Activated CD8-positive, alpha-beta memory T cell treated with anti-CD3 and anti-CD28 coated beads for 48 hours (primary cell): Measurements from ENCODE around the gene EEFSEC.
"Not testable (repeated sequence)": the region's sequence is repeated elsewhere in the genome, so short reads cannot be mapped to it uniquely, and the experiment has no call there.

ENCODE experiments used
- DNase-seq, 3 experiments: peaks; one replicate each; pipeline ENCODE4 v3.0.0-alpha.2; 2020; ENCODE audit warnings: low read depth in 2 of 3, low spot score in 2 of 3

EEFSEC gene

DNA sequence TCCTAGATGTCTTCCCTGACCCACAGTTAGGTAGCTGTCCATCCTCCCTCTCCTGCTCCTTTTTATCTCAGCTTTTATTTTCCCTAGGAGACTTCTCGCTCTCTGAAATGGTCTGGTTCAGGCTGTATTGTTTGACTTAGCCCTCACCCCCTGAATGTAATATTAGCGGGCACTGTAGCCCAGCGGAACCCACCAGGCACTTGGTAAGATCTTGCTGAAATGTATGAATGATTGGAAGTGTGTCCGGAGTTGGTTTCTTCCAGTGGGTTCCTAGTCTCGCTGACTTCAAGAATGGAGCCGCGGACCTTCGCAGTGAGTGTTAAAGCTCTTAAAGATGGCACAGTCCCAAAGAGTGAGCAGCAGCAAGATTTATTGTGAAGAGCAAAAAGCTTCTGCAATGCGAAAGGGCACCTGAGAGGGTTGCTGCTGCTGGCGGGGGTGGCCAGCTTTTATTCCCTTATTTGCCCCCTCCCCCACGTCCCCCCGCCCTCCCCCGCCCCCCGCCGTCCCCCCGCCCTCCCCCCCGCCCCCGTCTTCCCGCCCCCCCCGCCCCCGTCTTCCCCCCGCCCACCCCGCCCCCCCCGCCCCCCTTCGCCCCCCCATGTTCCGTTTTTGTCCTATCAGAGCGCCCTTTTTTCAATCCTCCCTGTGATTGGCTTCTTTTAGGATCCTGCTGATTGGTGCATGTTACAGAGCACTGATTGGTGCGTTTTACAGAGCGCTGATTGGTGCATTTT lies 694 bp upstream of the EEFSEC start:
- no peak for DNase-seq

- DNase-seq: not testable (repeated sequence)
Measured at GRCh38 chr3:128154354-128154753, 1.1 kb downstream of the EEFSEC start.

DNA sequence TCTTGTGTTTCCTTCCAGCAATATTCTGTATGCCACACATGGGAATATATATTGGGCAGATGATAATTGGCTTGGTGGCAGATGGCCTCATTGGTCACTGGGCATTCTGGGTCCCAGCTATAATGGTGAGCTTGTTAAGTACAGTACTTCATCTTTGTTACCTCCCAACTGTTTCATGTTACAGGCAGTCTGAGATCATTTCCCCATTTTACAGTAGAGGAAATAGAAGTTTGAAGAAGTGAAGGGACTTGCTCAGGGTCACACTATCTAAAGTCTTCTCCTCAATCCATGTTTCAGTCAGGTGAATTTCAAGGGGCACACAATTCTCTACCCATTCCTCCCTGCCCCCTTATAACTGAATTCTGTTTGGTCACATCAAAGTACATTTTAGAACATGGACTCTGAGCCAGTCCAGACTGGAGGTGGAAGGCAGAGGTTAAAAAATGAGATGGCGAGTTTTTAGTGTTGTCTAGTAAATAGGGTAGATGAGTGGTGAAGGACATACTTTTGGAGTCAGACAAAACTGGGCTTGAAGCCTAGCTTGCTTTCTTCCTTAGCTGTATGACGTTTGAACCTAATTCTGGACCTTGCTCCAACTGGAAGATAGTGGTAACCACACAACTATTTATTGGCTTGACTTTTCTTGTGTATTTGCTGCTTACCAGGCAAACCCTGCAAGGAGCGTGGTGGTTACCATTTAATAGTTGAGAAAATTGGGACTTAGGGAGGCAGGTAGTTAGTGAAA lies 2.5 kb downstream of the EEFSEC start:
- no peak for DNase-seq

GRCh38 chr3:128160661-128161060 lies 7.4 kb downstream of the EEFSEC start:
- DNase-seq: no peak

DNA sequence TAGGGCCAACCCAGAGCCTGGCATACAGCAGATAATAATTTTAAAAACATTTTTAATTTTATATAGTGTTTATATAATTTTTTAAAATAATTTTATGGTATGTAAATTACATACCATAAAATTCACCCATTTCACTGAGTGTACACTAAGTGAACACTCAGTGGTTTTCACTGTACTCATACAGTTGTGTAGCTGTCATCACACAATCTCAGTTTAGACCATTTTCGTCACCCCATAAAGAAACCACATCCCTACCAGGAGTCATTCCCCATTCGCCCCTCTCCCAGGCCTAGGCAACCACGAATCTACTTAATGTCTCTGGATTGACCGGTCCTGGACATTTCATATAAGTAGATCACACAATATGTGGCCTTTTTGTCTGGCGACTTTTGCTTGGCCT lies 10.2 kb downstream of the EEFSEC start:
- DNase-seq: no peak

DNA sequence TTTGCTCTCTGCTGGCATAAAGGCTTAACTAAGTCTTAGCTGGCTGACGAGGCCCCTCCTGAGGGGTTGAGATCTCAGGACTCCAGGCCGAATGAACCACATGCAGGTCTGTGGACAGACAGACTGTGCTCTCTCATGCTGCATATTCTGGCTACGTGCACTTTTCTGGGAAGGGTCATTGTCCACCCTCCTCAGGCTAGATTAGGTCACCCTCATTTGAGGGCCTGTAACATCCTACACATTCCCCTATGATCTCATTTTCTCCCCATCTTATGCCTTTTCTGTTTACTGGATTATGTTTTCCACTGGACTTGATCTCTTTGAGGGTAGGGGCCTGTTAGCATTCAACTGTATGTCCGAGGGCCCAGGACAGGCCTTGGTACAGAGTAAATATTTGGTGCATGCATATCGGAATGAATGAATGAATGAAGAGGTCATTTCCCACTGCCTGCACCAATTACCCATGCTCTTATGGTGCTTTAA lies 13.7 kb downstream of the EEFSEC start:
- no peak for DNase-seq

DNA sequence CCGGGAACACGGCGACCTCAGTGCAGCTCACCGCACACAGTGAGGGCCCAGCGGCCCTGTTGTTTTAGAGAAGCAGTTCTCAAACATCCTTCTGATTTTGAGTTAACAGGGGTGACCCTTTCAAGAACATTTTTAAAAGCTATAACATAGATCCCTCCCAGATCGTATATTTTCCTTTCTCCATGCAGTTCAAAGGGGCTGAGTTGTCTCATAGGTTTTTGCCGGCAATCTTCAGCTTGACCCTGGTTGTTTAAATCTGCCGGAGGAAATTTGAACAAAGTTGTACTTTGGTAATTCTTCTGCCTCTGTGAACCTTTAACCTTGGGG lies 14.3 kb downstream of the EEFSEC start:
- DNase-seq: no peak

DNA sequence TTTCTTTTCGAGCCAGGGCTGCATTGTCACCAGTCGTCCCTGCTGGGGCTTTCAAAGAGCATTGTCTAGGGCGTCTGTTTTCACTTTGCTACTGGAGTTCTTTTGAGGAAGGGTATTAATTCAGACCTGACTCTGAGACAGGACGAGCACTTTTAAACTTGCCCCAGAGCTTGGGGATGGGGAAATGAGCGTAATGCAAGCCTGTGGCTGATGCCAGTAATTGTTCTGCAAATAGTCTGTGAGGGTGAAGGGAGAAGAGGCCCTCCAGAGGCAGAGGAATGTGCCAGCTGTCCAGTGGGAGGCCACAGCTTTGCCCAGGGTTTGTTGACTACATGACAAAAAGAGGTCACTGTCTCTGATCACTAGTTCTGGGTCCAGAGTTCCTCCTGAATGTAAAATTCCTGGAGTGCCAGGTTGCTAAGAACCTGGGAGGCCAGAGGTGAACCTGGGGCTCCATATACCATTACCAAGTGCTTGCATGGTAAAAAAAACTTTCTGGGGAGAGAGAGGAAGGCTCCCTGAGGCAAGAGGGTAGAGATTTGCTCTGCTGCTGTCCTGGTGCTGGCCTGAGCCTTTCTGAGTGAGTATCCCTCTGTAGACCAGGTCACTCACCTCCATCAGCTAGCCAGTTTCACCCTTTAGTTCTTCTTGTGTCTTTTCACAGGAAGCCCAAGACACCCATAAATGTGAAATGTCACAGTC lies 14.8 kb downstream of the EEFSEC start:
- DNase-seq: no peak

GRCh38 chr3:128168836-128169235 lies 15.6 kb downstream of the EEFSEC start:
- DNase-seq: no peak

GRCh38 chr3:128170866-128171516 lies 17.7 kb downstream of the EEFSEC start:
- DNase-seq: no peak

DNA sequence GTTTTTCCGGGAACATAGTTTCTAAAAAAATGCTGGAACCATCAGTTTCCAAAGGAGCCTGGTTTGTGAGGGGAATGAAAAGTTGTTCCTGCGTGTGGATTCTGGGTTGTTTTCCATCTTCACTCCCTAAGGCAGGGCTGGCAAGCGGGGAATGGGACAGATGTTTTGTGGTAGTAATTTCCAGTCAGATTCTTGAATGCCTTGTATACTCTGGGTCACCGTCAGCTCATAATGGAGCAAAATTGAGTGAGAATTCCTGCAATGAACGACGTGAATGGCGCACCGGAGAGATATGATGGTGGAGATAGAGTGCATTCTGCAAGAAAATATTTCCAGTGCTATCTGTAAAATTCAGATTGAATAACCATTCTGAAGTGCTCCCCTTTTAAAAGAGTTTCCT lies 19.9 kb downstream of the EEFSEC start:
- DNase-seq: no peak

- DNase-seq: no peak
Measured at GRCh38 chr3:128173849-128174248, 20.6 kb downstream of the EEFSEC start.

DNA sequence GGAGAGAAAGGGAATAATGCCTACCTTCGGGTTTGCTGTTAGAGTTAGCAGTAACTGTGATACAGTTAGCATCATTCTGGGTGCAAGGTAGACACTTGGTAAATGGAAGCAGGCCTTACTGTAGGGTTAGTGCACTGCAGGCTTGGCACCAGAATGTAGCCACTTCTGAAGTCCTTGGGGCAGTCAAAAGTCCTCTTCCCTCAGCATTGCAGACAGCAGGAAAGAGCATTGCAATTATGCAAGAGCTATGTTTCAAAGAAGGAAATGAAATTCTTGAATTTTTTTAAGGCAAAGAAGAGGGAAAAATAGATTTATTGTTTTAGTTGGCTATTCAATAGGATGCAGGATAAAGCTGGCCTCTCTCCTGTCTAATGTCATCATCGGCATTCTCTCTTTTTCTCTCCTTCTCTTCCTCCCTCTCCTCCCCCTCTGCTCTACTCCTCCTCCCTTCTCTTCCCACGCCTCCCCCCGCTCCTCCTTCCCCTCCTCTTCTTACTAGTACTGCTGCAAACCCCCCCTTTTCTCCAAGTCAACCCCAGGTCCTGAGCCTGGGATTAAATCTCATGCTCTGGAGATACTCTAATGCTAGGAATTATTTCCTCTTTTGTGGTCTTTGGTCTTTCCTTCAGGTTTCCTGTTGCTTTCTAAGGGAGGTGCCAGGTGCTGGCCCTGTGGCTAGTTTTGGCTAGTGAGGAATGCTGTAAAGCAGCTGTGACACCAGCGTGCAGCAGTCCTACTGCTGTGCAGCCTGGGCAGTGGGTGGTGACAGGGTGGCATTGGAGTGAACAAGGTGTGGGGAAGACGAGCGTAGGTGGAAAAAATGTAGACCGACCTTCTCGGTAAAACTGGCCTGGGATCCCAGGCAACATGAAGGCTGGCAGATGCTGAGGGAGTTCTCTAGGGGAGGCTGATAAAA lies 21.7 kb downstream of the EEFSEC start:
- DNase-seq: no peak

GRCh38 chr3:128175768-128176167 lies 22.5 kb downstream of the EEFSEC start:
- no peak for DNase-seq

GRCh38 chr3:128176276-128176833 lies 23.1 kb downstream of the EEFSEC start:
- DNase-seq: no peak

- no peak for DNase-seq
Measured at GRCh38 chr3:128177865-128178264, 24.6 kb downstream of the EEFSEC start.

DNA sequence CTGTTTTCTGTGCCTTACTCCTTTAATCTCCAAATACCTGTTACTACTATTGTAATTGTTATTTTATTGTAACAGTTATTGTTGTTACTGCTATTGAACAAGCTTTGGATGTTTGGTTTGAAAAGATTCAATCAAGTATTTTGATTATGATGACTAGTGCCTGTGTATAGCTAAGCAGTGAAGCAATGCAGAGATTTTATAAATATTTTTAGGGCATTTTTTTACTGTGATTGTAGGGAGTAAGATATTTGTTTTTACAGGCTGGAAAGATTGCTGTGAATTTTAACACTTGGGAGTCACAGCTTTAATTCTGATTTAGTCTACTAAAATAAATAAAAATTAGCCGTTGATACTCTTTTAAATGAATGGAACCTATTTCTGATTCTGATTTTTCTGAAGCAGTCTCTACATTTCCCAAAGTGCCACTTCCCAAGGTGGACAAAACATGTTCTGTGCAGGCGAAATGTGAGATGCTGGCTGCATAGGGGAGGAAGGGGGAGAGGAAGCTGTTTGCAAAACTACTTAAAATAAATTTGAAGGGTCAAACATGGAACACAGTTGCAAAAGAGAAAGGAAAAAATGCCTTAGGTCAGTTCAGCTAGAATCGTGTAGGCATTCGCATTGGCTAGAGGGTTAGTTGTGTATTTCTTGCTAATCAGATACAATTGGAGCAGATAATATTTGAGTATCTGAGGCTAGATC lies 25.7 kb downstream of the EEFSEC start:
- no peak for DNase-seq

DNA sequence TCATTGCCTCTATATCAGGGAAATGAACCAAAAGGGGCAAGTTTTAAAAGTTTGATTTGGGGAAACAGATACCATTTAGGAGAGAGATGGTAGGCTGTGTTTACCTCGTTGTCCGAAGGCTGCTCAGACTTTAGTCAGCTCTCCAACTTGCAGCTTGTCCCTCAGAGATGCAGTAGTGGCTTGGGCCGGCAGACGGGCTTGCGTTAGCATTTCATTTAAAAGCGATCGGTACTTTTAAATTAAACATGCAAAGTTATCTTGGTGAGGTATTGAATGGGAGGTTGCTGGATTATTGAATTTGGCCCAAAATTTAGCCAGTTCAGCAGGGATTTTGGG lies 26.2 kb downstream of the EEFSEC start:
- no peak for DNase-seq

DNA sequence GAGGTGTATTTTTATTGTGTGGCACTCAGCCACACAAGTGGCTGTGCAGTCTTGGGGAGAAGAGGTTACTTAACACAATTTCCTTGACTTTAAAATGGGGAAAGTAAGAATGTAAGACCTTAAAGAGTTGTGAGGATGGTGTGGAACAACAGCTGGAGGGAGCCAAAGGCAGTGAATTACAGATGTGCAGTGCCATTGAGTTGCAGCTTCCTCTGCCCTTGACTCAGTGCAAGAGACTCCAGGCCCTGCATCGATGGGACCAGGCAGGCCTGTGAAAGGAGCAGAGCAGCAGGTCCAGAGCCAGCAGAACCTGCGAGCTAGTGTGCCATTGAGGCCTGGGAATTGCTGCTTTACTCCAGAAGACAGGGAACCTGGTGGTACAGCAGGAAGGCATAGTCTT lies 27.2 kb downstream of the EEFSEC start:
- DNase-seq: no peak

GRCh38 chr3:128180913-128181312 lies 27.6 kb downstream of the EEFSEC start:
- no peak for DNase-seq
